K562 (cell line): Measurements from ENCODE around the gene POLDIP3. TPM values are rescaled to one million over a fixed set of nuclear protein-coding genes. Genes with fewer than 3 reads are reported as not detected.

ENCODE experiments used
- CBX8 ChIP-seq: fragments of 200-600 bp; sonication (generic); IDR thresholded peaks from 2 replicates; pipeline ENCODE4 v1.6.1; 2012; ENCODE audit warnings: borderline replicate concordance, mixed run types, low read depth, mild to moderate bottlenecking, moderate library complexity, mixed read lengths, low read length, control low read depth, inconsistent platforms; ENCODE audit not compliant: poor library complexity, severe bottlenecking; ENCODE audit errors: extremely low read depth
- CC2D1A ChIP-seq: fragments of 450-650 bp; IDR thresholded peaks from 2 replicates; pipeline ENCODE4 v1.6.1; 2017; ENCODE audit warnings: mild to moderate bottlenecking
- DMBX1 ChIP-seq: fragments of 250-450 bp; sonication (Bioruptor Pico); IDR thresholded peaks from 2 replicates; pipeline ENCODE4 v1.8.0; 2022; ENCODE audit warnings: inconsistent platforms, mild to moderate bottlenecking, moderate library complexity, borderline replicate concordance
- ETV1 ChIP-seq: fragments of 450-650 bp; conservative IDR thresholded peaks from 2 replicates; pipeline ENCODE4 v1.6.1; 2016; ENCODE audit warnings: missing genetic modification characterization, control low read depth, low read depth, missing compliant biosample characterization
- PHF21A ChIP-seq: fragments of 450-650 bp; IDR thresholded peaks from 2 replicates; pipeline ENCODE4 v1.6.1; 2017; ENCODE audit warnings: low read depth, borderline replicate concordance
- ZNF175 ChIP-seq: fragments of 200-800 bp; sonication (Bioruptor generic); IDR thresholded peaks from 2 replicates; pipeline ENCODE4 v1.6.1; 2016; ENCODE audit warnings: low read depth, mild to moderate bottlenecking, missing genetic modification characterization, missing compliant biosample characterization
- polyA plus RNA-seq, 8 experiments: library from polyadenylated mRNA; depleted of rRNA in 4 of 8; stranded (reverse) in 5 of 8; unstranded in 3 of 8; fragments of >200 nt; fragmentation: Nextera tagmentation in 2 of 8; fragmentation: Illumina TruSeq in 1 of 8; extraction: Ambion mirVana in 2 of 8; extraction: Trizol in 1 of 8; gene quantifications; 2 replicates each; pipeline versions ENCODE4 v1.2.1 to v1.2.3, GENCODE V29; 2011 to 2014; ENCODE audit warnings: inconsistent platforms in 1 of 8, missing spikeins in 1 of 8
- total RNA-seq, 7 experiments: library from RNA; depleted of rRNA in 6 of 7; stranded (reverse); fragments of >200 nt in 6 of 7; fragmentation: Illumina TruSeq in 2 of 7; extraction: Trizol in 2 of 7; gene quantifications; 2 replicates each; pipeline versions ENCODE4 v1.2.1 to v1.2.3, GENCODE V29; 2011 to 2021; ENCODE audit warnings: low replicate concordance in 1 of 7
- TF ChIP-seq, protein P1 (sequence below), 2 experiments: fragments of 450-650 bp in 1 of 2; sonication (generic) in 1 of 2; formaldehyde crosslinking in 1 of 2; IDR thresholded peaks; 2 replicates each; pipeline versions ENCODE4 v1.7.1 to v1.9.0; 2016 to 2022; ENCODE audit warnings: inconsistent platforms in 1 of 2, mild to moderate bottlenecking in 1 of 2, missing genetic modification reagents in 1 of 2
- TF ChIP-seq, protein P2 (sequence below): fragments of 250-450 bp; sonication (Bioruptor Pico); IDR thresholded peaks from 2 replicates; pipeline ENCODE4 v1.4.0; 2020; ENCODE audit warnings: mild to moderate bottlenecking
- TF ChIP-seq, protein P3 (sequence below): fragments of 250-450 bp; sonication (Bioruptor Pico); IDR thresholded peaks from 2 replicates; pipeline ENCODE4 v1.5.0; 2021; ENCODE audit warnings: mild to moderate bottlenecking, moderate library complexity

The POLDIP3 gene
- total and polyA plus RNA-seq, 9 of the 15 experiments (the other 6 are each of a cell fraction or from before 2014, with no cell fraction given), result 14.3 to 53.0 (median 26.3) TPM

DNA sequence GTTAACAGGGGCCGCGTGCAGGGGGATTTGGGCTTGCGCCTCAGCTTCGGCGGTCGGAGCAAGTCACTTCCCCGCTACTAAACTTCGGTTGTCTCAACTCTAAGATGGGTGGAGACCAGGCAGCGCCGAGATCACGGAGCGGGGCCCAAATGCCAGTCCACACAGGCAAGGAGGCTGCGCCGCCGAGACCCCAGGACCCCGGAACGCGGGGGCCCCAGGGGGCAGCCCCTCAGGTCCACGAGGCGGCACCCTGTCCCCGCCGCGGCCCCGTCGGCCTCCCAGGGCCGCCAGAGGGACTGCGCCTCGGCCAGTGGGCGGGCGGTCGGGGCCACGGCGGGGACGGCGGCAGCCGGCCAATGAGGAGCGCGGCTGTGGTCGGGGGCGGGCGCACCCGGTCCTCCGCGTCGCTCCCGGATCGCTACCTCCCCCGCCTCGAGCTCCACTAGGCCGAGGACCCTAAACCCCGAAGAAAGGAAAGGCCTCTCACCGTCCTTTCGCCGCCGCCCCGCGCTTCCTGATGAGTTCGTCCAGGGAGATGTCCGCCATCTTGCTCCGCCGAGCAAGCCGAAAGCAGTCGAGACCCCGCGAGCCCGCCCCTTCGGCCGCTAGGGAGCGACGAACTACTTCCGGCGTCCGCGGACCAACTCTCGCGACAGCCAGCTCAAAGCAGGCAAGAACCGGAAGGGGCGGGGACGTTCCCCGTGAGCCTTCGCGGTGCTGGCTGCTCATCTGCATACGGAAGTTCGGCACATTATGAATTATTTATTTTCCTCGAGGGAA lies at the start of gene POLDIP3 (continued):
- TF ChIP-seq, protein P1, sequence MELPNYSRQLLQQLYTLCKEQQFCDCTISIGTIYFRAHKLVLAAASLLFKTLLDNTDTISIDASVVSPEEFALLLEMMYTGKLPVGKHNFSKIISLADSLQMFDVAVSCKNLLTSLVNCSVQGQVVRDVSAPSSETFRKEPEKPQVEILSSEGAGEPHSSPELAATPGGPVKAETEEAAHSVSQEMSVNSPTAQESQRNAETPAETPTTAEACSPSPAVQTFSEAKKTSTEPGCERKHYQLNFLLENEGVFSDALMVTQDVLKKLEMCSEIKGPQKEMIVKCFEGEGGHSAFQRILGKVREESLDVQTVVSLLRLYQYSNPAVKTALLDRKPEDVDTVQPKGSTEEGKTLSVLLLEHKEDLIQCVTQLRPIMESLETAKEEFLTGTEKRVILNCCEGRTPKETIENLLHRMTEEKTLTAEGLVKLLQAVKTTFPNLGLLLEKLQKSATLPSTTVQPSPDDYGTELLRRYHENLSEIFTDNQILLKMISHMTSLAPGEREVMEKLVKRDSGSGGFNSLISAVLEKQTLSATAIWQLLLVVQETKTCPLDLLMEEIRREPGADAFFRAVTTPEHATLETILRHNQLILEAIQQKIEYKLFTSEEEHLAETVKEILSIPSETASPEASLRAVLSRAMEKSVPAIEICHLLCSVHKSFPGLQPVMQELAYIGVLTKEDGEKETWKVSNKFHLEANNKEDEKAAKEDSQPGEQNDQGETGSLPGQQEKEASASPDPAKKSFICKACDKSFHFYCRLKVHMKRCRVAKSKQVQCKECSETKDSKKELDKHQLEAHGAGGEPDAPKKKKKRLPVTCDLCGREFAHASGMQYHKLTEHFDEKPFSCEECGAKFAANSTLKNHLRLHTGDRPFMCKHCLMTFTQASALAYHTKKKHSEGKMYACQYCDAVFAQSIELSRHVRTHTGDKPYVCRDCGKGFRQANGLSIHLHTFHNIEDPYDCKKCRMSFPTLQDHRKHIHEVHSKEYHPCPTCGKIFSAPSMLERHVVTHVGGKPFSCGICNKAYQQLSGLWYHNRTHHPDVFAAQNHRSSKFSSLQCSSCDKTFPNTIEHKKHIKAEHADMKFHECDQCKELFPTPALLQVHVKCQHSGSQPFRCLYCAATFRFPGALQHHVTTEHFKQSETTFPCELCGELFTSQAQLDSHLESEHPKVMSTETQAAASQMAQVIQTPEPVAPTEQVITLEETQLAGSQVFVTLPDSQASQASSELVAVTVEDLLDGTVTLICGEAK (IDR thresholded peaks at IDR 0.05), result peak; percentile 96
- TF ChIP-seq, protein P1 (CRISPR knock-in tag; IDR thresholded peaks at IDR 0.05), result no peak
- TF ChIP-seq DMBX1 (CRISPR knock-in tag) (no peak), CC2D1A (no peak), CBX8 (no peak), PHF21A (no peak), ZNF175 (CRISPR knock-in tag) (no peak), ETV1 (tag) (peak; percentile 77)
- TF ChIP-seq, protein P2, sequence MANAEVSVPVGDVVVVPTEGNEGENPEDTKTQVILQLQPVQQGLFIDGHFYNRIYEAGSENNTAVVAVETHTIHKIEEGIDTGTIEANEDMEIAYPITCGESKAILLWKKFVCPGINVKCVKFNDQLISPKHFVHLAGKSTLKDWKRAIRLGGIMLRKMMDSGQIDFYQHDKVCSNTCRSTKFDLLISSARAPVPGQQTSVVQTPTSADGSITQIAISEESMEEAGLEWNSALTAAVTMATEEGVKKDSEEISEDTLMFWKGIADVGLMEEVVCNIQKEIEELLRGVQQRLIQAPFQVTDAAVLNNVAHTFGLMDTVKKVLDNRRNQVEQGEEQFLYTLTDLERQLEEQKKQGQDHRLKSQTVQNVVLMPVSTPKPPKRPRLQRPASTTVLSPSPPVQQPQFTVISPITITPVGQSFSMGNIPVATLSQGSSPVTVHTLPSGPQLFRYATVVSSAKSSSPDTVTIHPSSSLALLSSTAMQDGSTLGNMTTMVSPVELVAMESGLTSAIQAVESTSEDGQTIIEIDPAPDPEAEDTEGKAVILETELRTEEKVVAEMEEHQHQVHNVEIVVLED (CRISPR knock-in tag), result no peak
- TF ChIP-seq, protein P3, sequence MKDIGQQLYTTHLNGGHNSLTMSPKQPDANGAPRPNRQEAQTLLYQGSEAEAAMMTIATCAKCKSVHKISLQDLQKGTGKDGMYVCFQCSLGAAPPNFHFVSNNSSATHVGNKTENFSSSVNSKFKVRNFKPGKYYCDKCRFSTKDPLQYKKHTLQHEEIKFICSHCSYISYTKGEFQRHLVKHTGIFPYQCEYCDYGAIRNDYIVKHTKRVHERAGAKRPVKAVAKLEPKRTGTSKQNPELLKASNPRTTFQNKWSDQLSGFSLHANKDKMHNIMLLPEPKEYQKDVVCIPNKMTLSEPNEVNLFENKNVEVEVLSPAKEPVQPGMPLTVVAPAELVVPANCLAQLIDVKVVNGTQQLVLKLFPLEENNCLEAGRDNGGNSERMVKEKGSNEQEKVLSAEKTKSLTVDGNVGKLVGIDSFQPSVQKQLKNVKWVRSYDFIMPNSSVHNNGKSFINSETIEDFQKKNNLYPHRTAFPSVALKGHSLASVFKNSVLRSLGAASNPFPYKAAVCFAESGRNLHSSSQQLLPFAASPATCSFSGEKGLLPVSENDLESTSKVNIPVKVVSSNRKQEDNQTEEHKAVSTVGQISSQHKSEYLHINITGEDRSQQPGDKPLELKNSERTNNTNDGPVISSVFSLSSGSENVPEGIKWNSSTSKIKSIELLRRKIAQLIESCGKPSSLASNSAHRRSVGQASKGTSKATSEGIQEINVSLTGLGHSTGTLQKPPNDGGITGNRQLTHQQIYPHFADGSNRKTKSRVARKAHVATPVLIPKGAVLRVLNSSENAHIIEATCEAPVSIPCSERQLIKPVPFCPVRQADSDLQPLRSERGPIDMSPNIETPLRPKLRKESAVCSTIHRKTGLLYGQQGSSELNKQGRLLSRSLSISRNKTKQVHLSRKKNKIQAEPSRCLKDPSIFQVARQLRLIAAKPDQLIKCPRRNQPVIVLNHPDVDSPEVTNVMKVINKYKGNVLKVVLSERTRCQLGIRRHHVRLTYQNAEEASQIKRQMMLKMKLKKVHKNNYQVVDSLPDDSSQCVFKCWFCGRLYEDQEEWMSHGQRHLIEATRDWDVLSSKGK (CRISPR knock-in tag), result no peak
